BJ (cell line): ENCODE measurements around the gene TAF4. TPM values are rescaled to one million over a fixed set of nuclear protein-coding genes. Genes with fewer than 3 reads are reported as not detected.

Experiments used
- CTCF ChIA-PET: fragments of 350-600 bp; formaldehyde crosslinking; extraction: SDS; loops from one replicate; lab custom pipeline; 2021; ENCODE audit warnings: antibody characterized with exemption, inconsistent platforms; lab: Yijun Ruan, JAX
- POLR2A ChIA-PET: fragments of 300-600 bp; sonication (Branson Sonifier 250); formaldehyde crosslinking; extraction: SDS; loops from one replicate; lab custom pipeline; 2021; ENCODE audit warnings: antibody characterized with exemption; lab: Charles Lee
- DNase-seq: peaks from one replicate; pipeline ENCODE4 v3.0.0-alpha.2; 2011; ENCODE audit warnings: low read depth
- H3K27me3 ChIP-seq: 2 replicates; pipeline ENCODE4 v1.6.0; 2011; ENCODE audit warnings: low read length; ENCODE audit not compliant: control insufficient read depth, insufficient read depth
- H3K36me3 ChIP-seq: 2 replicates; pipeline ENCODE4 v1.5.1; 2011; ENCODE audit warnings: low read length; ENCODE audit not compliant: control insufficient read depth, insufficient read depth
- H3K4me3 ChIP-seq: 2 replicates; pipeline ENCODE4 v1.5.1; 2011; ENCODE audit warnings: low read depth, mild to moderate bottlenecking, control low read depth, low read length
- polyA plus RNA-seq: library from polyadenylated mRNA; depleted of rRNA; stranded (reverse); fragments of >200 nt; gene quantifications from 2 replicates; pipeline ENCODE4 v1.2.3, GENCODE V29; 2011
- TF ChIP-seq, protein P1 (sequence below): IDR thresholded peaks from 2 replicates; pipeline ENCODE4 v1.5.1; 2011; ENCODE audit warnings: low read depth, mild to moderate bottlenecking, control low read depth, inconsistent platforms, low read length, moderate library complexity; ENCODE audit not compliant: insufficient read depth

TAF4 gene
- polyA plus RNA-seq, 1 experiment: 1.2 TPM

- DNase-seq: no peak
- POLR2A ChIA-PET: no interaction called here
- CTCF ChIA-PET: interaction anchor here (1.0 to 2.9 kb wide), 11 partner anchors 12 to 371 kb away, joined by 4 to 33 read pairs (median 8); no protein-coding TSS in a partner anchor
These were observed 53.6 kb downstream of the TAF4 start for GRCh38 chr20:62011938-62012534.

DNA sequence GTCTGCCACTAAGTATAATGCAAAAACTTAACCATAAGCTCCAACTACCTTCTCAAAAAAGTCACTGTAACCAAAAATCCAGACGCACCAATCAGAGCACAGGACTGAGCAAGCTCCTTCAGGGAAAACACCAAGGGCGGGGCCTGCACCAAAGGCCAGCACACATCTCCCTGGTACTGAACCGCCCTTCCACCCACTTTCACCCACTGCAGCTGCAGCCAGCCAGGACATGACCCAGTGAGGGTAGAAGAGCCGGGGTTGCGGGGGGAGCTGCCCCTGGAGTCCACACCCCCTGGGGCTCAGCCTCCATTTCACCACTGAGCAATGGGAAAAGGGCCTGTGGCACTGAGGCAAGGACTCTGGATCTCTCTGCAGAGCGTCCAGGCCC lies 54.3 kb downstream of the TAF4 start:
- Histone ChIP-seq H3K27me3 (no peaks in the 10 kb centered on the region), H3K36me3 (peaks cover 24% of the 10 kb centered on the region), H3K4me3 (no peak overlapping the region)
- TF ChIP-seq, protein P1, sequence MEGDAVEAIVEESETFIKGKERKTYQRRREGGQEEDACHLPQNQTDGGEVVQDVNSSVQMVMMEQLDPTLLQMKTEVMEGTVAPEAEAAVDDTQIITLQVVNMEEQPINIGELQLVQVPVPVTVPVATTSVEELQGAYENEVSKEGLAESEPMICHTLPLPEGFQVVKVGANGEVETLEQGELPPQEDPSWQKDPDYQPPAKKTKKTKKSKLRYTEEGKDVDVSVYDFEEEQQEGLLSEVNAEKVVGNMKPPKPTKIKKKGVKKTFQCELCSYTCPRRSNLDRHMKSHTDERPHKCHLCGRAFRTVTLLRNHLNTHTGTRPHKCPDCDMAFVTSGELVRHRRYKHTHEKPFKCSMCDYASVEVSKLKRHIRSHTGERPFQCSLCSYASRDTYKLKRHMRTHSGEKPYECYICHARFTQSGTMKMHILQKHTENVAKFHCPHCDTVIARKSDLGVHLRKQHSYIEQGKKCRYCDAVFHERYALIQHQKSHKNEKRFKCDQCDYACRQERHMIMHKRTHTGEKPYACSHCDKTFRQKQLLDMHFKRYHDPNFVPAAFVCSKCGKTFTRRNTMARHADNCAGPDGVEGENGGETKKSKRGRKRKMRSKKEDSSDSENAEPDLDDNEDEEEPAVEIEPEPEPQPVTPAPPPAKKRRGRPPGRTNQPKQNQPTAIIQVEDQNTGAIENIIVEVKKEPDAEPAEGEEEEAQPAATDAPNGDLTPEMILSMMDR: no peak
- no peak for DNase-seq
- ChIA-PET POLR2A (no interaction called here), CTCF (interaction anchor here (1.0 to 2.9 kb wide), 16 partner anchors 8 to 371 kb away, joined by 3 to 33 read pairs (median 6); no protein-coding TSS in a partner anchor)

More at GRCh38 chr20:62011938-62012534, 53.6 kb downstream of the TAF4 start:
- no peak overlapping the region for H3K4me3 ChIP-seq
- TF ChIP-seq, protein P1: no peak
- H3K27me3 ChIP-seq: no peaks in the 10 kb centered on the region
- peaks cover 22% of the 10 kb centered on the region for H3K36me3 ChIP-seq

DNA sequence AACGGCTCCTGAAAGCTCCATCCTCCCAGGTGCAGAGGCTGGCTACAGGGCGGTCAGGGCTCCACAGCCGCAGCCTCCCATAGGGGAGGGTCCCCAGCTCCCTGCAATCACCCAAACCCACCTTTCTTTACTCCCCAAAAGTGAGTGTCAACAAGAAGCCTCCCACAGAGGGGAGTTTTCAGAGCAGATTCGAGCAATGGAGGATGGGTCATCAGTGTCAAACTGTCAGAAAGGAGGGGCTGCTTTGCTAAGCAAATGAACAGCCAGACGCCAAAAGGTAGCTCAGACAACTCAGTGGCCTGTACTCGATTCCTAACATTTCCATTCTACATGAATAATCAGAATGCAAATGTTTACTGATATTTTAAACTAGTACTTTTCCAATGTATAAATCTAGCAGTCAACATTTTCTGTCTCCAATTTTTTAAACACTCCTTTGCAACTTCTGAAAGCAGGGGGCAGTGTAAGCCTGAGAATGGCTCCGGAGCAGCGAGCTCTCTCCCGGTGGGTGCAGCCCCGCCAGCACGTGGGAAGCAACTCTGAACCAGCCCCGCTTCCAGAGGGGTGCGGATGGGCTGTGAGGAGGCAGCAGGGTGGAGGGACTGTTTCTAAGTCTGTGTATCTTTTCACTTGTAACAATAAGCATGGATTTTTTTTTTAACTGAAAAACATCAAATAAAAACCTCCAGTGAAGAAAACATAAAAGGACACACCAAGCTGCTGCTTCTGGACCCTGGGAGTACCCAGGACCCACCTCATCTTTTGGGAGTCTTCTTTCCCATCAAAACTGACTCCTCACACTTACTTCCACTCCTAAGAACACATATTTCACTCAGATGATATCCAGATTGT lies 54.9 kb downstream of the TAF4 start:
- no peak for DNase-seq
- no peaks in the 10 kb centered on the region for H3K27me3 ChIP-seq
- peaks cover 26% of the 10 kb centered on the region for H3K36me3 ChIP-seq
- ChIA-PET POLR2A (no interaction called here), CTCF (interaction anchor here (0.6 to 2.9 kb wide), 21 partner anchors 9 to 696 kb away, joined by 3 to 33 read pairs (median 5); no protein-coding TSS in a partner anchor)
- H3K4me3 ChIP-seq: no peak overlapping the region
- TF ChIP-seq, protein P1: peak; percentile 67

DNA sequence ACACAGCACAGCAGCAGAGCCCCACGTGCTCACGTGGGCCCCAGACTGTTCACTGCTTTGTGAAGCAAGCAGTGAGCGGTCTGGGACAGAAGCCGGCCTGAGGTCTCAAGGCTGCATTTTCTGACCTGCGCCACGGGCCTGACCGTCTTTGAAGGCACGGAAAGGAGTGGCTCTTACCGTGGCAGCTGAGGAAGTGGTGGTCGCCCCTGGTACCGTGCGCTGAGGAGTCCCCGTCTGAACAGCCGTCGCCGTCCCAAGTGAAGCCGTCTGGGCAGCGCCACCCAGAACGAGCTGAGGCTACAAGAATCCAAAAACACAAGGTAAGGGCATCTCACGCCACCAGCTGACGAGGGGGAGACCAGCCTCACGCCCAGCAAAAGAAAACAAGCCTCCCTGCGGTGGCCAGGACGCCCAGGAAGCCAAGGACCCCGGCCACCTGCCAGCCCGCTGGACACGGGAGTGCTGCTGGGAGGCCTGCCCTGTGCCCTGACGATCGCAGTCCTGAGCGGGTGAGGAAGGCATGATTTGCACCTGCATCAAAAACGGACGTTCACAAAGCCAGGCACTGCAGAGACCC lies 55.7 kb downstream of the TAF4 start:
- no peak for DNase-seq
- H3K4me3 ChIP-seq: no peak overlapping the region

More for the DNA sequence above, 55.7 kb downstream of the TAF4 start:
- ChIA-PET CTCF (interaction anchor here (0.7 to 2.9 kb wide), 11 partner anchors 10 to 376 kb away, joined by 3 to 33 read pairs (median 12); no protein-coding TSS in a partner anchor), POLR2A (no interaction called here)
- H3K27me3 ChIP-seq: no peaks in the 10 kb centered on the region
- TF ChIP-seq, protein P1: no peak
- peaks cover 30% of the 10 kb centered on the region for H3K36me3 ChIP-seq
